Testis (tissue), 2 donors: ENCODE results near the gene GCNA.

Experiments used
- POLR2A ChIP-seq: fragments of 450-650 bp; IDR thresholded peaks from one replicate; pipeline ENCODE4 v1.6.1; 2017; ENCODE audit warnings: antibody characterized with exemption, mild to moderate bottlenecking, moderate library complexity
- TF ChIP-seq, protein P1 (sequence below), 3 experiments: fragments of 450-650 bp in 2 of 3; fragments of 200-600 bp in 1 of 3; sonication (generic) in 1 of 3; IDR thresholded peaks; one replicate each; pipeline ENCODE4 v1.5.1; 2016 to 2019; ENCODE audit warnings: antibody characterized with exemption in 3 of 3, mild to moderate bottlenecking in 2 of 3, moderate library complexity in 1 of 3

- TF ChIP-seq, protein P1, sequence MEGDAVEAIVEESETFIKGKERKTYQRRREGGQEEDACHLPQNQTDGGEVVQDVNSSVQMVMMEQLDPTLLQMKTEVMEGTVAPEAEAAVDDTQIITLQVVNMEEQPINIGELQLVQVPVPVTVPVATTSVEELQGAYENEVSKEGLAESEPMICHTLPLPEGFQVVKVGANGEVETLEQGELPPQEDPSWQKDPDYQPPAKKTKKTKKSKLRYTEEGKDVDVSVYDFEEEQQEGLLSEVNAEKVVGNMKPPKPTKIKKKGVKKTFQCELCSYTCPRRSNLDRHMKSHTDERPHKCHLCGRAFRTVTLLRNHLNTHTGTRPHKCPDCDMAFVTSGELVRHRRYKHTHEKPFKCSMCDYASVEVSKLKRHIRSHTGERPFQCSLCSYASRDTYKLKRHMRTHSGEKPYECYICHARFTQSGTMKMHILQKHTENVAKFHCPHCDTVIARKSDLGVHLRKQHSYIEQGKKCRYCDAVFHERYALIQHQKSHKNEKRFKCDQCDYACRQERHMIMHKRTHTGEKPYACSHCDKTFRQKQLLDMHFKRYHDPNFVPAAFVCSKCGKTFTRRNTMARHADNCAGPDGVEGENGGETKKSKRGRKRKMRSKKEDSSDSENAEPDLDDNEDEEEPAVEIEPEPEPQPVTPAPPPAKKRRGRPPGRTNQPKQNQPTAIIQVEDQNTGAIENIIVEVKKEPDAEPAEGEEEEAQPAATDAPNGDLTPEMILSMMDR (IDR thresholded peaks at IDR 0.05) = no peak
- no peak for TF ChIP-seq POLR2A
Observed at GRCh38 chrX:71659342-71659741, 81.1 kb downstream of the GCNA start.
